Cardiac muscle cell (in vitro differentiated cells and primary cell): ENCODE results near the gene PCYOX1L. TPM values are rescaled to one million over a fixed set of nuclear protein-coding genes. Genes with fewer than 3 reads are reported as not detected.

Source experiments
- DNase-seq, 2 donors: peaks; one replicate each; pipeline versions ENCODE4 v3.0.0 to v3.0.0-alpha.2; 2010 to 2017; ENCODE audit warnings: low read depth in 1 of 2, low spot score in 1 of 2
- H3K27ac ChIP-seq: fragments of 200-600 bp; sonication (generic); 2 replicates; pipeline ENCODE4 v1.5.1; 2016
- H3K27me3 ChIP-seq: fragments of 200-600 bp; sonication (generic); 2 replicates; pipeline ENCODE4 v1.6.0; 2016; ENCODE audit warnings: control low read depth
- H3K36me3 ChIP-seq: fragments of 200-600 bp; sonication (generic); 2 replicates; pipeline ENCODE4 v1.5.1; 2016; ENCODE audit warnings: control low read depth
- H3K4me1 ChIP-seq: fragments of 200-600 bp; sonication (generic); 2 replicates; pipeline ENCODE4 v1.8.1; 2017; ENCODE audit warnings: low read depth, mild to moderate bottlenecking, mixed run types
- H3K4me3 ChIP-seq: fragments of 200-600 bp; sonication (generic); 2 replicates; pipeline ENCODE4 v1.5.1; 2016; ENCODE audit warnings: mild to moderate bottlenecking
- H3K9me3 ChIP-seq: fragments of 200-600 bp; sonication (generic); 2 replicates; pipeline ENCODE4 v1.5.1; 2017; ENCODE audit warnings: low read depth, mild to moderate bottlenecking, control low read depth
- polyA plus RNA-seq: library from polyadenylated mRNA; unstranded; fragments of >200 nt; fragmentation: Nextera tagmentation; extraction: Ambion mirVana; gene quantifications from 2 replicates; pipeline ENCODE4 v1.2.1, GENCODE V29; 2016
- total RNA-seq: library from RNA; depleted of rRNA; stranded (reverse); fragments of >200 nt; gene quantifications from 2 replicates; pipeline ENCODE4 v1.2.3, GENCODE V29; 2016
- TF ChIP-seq, protein P1 (sequence below): IDR thresholded peaks from 2 replicates; pipeline ENCODE4 v1.5.1; 2012; ENCODE audit warnings: low read depth, mild to moderate bottlenecking, low read length

The PCYOX1L gene
- total and polyA plus RNA-seq, 2 experiments from 2014 or later, result 15.3 to 16.1 TPM

- no peaks in the 10 kb centered on the region for H3K4me1 ChIP-seq
- TF ChIP-seq, protein P1, sequence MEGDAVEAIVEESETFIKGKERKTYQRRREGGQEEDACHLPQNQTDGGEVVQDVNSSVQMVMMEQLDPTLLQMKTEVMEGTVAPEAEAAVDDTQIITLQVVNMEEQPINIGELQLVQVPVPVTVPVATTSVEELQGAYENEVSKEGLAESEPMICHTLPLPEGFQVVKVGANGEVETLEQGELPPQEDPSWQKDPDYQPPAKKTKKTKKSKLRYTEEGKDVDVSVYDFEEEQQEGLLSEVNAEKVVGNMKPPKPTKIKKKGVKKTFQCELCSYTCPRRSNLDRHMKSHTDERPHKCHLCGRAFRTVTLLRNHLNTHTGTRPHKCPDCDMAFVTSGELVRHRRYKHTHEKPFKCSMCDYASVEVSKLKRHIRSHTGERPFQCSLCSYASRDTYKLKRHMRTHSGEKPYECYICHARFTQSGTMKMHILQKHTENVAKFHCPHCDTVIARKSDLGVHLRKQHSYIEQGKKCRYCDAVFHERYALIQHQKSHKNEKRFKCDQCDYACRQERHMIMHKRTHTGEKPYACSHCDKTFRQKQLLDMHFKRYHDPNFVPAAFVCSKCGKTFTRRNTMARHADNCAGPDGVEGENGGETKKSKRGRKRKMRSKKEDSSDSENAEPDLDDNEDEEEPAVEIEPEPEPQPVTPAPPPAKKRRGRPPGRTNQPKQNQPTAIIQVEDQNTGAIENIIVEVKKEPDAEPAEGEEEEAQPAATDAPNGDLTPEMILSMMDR, result no peak
- H3K9me3 ChIP-seq, result no peaks in the 10 kb centered on the region
- DNase-seq, result no peak
- H3K27me3 ChIP-seq, result peaks cover 15% of the 10 kb centered on the region
- no peak overlapping the region for H3K4me3 ChIP-seq
- no peak overlapping the region for H3K27ac ChIP-seq
- H3K36me3 ChIP-seq, result no peaks in the 10 kb centered on the region
Measured at GRCh38 chr5:149363358-149363757, 5.5 kb downstream of the PCYOX1L start.

DNA sequence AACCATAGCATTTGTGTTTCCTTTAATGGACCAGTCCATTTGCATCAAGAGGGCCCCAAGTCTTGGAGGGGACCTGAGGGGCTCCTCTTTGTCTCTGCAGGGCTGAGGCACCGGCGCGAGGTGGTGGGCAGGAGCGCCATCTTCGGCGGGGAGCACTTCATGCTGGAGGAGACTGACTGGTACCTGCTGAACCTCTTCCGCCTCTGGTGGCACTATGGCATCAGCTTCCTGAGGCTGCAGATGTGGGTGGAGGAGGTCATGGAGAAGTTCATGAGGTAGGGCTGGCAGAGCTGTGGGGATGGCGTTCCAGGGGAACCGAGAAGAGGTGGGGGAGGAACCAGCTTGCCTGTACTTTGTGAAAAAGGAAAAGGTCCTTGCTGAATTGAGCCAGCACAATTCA is 6.1 kb downstream of the PCYOX1L start:
- Histone ChIP-seq H3K27ac (no peak overlapping the region), H3K27me3 (peaks cover 11% of the 10 kb centered on the region), H3K36me3 (no peaks in the 10 kb centered on the region), H3K4me3 (no peak overlapping the region), H3K4me1 (no peaks in the 10 kb centered on the region), H3K9me3 (no peaks in the 10 kb centered on the region)
- no peak for DNase-seq
- TF ChIP-seq, protein P1, result no peak

- Histone ChIP-seq H3K36me3 (no peaks in the 10 kb centered on the region), H3K27me3 (peaks cover 4% of the 10 kb centered on the region), H3K4me3 (no peak overlapping the region), H3K9me3 (no peaks in the 10 kb centered on the region), H3K27ac (no peak overlapping the region), H3K4me1 (no peaks in the 10 kb centered on the region)
- DNase-seq, result no peak
- TF ChIP-seq, protein P1, result no peak
Measured at GRCh38 chr5:149364719-149365118, 6.9 kb downstream of the PCYOX1L start.

DNA sequence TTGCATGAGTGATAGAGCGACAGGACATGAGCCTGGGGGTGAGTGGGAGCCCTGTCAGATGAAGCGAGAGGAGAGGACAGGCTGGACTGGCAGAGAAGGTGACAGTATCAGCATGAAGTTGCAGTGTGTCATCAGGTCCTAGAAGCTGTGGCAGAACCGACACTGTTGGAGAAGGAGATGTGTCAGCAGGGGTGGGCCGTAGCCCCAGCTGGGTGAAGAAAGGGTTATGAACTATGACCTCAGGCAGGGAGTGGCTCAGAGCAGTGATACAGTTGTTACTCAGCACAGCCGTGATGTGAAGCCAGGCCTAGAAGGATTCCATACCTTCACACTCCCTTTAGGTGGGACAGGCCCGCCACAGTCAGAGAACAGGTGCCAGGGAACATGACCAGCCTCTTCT is 7.6 kb downstream of the PCYOX1L start:
- Histone ChIP-seq H3K27me3 (no peaks in the 10 kb centered on the region), H3K9me3 (no peaks in the 10 kb centered on the region), H3K4me3 (no peak overlapping the region), H3K36me3 (no peaks in the 10 kb centered on the region), H3K27ac (no peak overlapping the region), H3K4me1 (no peaks in the 10 kb centered on the region)
- TF ChIP-seq, protein P1, result no peak
- DNase-seq, result no peak

DNA sequence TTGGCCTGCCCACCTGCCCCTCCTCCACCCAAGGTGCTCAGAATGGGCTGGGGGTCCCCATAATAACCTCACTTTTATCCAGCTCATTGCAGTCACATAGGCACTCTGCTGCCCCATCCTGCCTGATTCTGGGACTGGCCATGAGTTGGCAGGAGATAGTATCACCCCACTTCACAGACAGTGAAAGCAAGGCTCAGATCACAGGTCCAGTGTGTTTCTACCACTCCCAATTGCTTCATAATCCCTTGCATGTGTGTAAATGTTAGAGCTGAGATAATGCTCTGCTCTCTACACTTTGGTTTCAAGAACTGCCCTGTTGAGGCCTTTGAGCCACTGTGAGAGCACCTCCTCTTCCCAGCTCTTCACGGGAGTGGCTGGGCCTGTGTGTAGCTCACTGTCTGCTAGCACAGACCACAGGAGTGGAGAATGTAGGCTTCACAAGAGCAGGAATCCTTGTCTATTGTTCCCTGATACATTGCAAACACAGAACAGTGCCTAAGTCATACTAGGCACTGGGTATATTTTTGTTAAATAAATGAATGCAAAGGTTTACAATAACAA is 8.4 kb downstream of the PCYOX1L start:
- Histone ChIP-seq H3K27me3 (no peaks in the 10 kb centered on the region), H3K36me3 (no peaks in the 10 kb centered on the region), H3K4me3 (no peak overlapping the region), H3K9me3 (no peaks in the 10 kb centered on the region), H3K4me1 (peaks cover 7% of the 10 kb centered on the region), H3K27ac (no peak overlapping the region)
- TF ChIP-seq, protein P1, result no peak
- no peak for DNase-seq
